Measurements from ENCODE around the gene MTMR12. TPM values are rescaled to one million over a fixed set of nuclear protein-coding genes. Genes with fewer than 3 reads are reported as not detected.

Gene MTMR12
- total and polyA plus RNA-seq, 2 of the 4 experiments (the other 2 are of a cell fraction), result 11.1 to 21.3 TPM

DNA sequence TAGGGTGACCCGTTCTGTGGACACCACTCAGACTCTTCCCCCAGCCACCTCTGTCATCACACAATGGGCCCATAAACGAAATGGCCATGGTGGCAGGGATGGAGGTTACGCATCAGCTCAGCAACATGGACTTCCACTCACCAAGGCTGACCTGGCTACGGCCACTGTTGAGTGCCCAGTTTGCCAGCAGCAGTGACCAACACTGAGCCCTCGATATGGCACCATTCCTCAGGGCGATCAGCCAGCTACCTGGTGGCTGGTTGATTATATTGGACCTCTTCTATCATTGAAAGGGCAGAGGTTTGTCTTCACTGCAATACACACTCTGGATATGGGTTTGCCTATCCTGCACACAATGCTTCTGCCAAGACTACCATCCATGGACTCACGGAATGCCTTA is 21.1 kb downstream of the MTMR12 start:
- intact Hi-C loops (cut with micrococcal nuclease) (no loop called here), in situ Hi-C loops (cut with MboI; ENCODE audit: low sequenced_read_pairs) (no loop called here), dilution Hi-C loops (cut with HindIII; ENCODE audit: low sequenced_read_pairs, unreplicated experiment) (no loop called here)
- H2AK9ac ChIP-seq (replicated peaks; ENCODE audit: low read depth, low read length, poor library complexity), result no peak overlapping the region
- peaks cover 4% of the 10 kb centered on the region; the same call in 1 of the 2 replicates for H3K4me1 ChIP-seq (ENCODE audit: control insufficient read depth, insufficient read depth, low read length)
- H3K36me3 ChIP-seq (ENCODE audit: control insufficient read depth, insufficient read depth, low read length), result peaks cover 6% of the 10 kb centered on the region; the same call in 1 of the 2 replicates
- H3K4ac ChIP-seq (ENCODE audit: low read depth, low read length), result no peak overlapping the region
- ChIA-PET POLR2A (ENCODE audit: unreplicated experiment) (no interaction called here), CTCF (no interaction called here)
- no peak overlapping the region for H3K14ac ChIP-seq (replicated peaks; ENCODE audit: low read depth, low read length)
- H3K4me2 ChIP-seq (ENCODE audit: low read depth, low read length), result no peak overlapping the region
- DNase-seq (no peak), ATAC-seq (ENCODE audit: low read depth) (no peak)
- peaks cover 12% of the 10 kb centered on the region for H3K9me1 ChIP-seq (ENCODE audit: insufficient read depth, low read length)
- no peak overlapping the region for H3K23ac ChIP-seq (ENCODE audit: low read depth, low read length)
- peaks cover 3% of the 10 kb centered on the region for H4K20me1 ChIP-seq (ENCODE audit: insufficient read depth, low read length)
- no peak overlapping the region for H2BK20ac ChIP-seq (ENCODE audit: low read depth, low read length)
- no peak overlapping the region for H2BK120ac ChIP-seq (ENCODE audit: low read depth, low read length)
- H4K5ac ChIP-seq (ENCODE audit: low read depth, low read length), result no peak overlapping the region
- H4K91ac ChIP-seq (ENCODE audit: insufficient read depth, low read depth, low read length), result no peak overlapping the region
- peaks cover 46 to 59% of the 10 kb centered on the region in 2 experiments for H3K79me1 ChIP-seq (ENCODE audit: low read depth in 1 of 2, low read length in 2 of 2)
- H2AK5ac ChIP-seq (ENCODE audit: low read depth, low read length), result no peak overlapping the region
- no peak overlapping the region for H4K8ac ChIP-seq (ENCODE audit: low read depth in 2 of 2, low read length in 2 of 2)
- no peak overlapping the region for H3K18ac ChIP-seq (ENCODE audit: low read depth, low read length)
- H3K56ac ChIP-seq (ENCODE audit: extremely low read depth, insufficient read depth, low read length), result no peak overlapping the region
- H3K9me3 ChIP-seq (ENCODE audit: control insufficient read depth, insufficient read depth, low read length), result no peaks in the 10 kb centered on the region
- no peak overlapping the region for H2BK5ac ChIP-seq (ENCODE audit: low read depth, low read length, poor library complexity, severe bottlenecking)
- no peak overlapping the region for H2AFZ ChIP-seq (replicated peaks; ENCODE audit: low read length, poor library complexity)
- no peak overlapping the region for H3K4me3 ChIP-seq (ENCODE audit: insufficient read depth, low read depth, low read length)
- no peaks in the 10 kb centered on the region for H3K27me3 ChIP-seq (ENCODE audit: control insufficient read depth, insufficient read depth, low read length)
- WGBS, 2 experiments (ENCODE audit: extremely low coverage in 2 of 2, insufficient read length in 1 of 2), result 100% methylated on average over 3 of the region's 7 CpGs; no CpG with 5 or more reads in 1 of the 2 experiments
- no peak for TF ChIP-seq SMC3 (IDR thresholded peaks at IDR 0.05; ENCODE audit: low read depth, low read length)
- no peak for TF ChIP-seq CEBPB (IDR thresholded peaks at IDR 0.05; ENCODE audit: low read depth, low read length)
- no peak for TF ChIP-seq ELK1 (IDR thresholded peaks at IDR 0.05; ENCODE audit: borderline replicate concordance, low read depth, low read length)
- TF ChIP-seq MAZ (IDR thresholded peaks at IDR 0.05; ENCODE audit: borderline replicate concordance, low read depth, low read length), result no peak
- no peak for TF ChIP-seq MXI1 (IDR thresholded peaks at IDR 0.05; ENCODE audit: borderline replicate concordance, low read depth, low read length)
- TF ChIP-seq CHD1 (IDR thresholded peaks at IDR 0.05; ENCODE audit: low read depth, low read length), result no peak
- TF ChIP-seq FOS (IDR thresholded peaks at IDR 0.05; ENCODE audit: low read depth, low read length), result no peak
- no peak for TF ChIP-seq RAD21 (IDR thresholded peaks at IDR 0.05; ENCODE audit: low read length)
- no peak for TF ChIP-seq RCOR1 (IDR thresholded peaks at IDR 0.05; ENCODE audit: insufficient replicate concordance, low read length)
- no peak for TF ChIP-seq POLR2A (IDR thresholded peaks at IDR 0.05; ENCODE audit: low read depth, low read length)
- TF ChIP-seq RFX5 (IDR thresholded peaks at IDR 0.05; ENCODE audit: low read depth, low read length), result no peak
- TF ChIP-seq CTCF (conservative IDR thresholded peaks at IDR 0.05; ENCODE audit: low read depth, low read length), result no peak
- no peak overlapping the region for H3K27ac ChIP-seq (ENCODE audit: insufficient read depth, low read length)
- no peak overlapping the region for H3K9ac ChIP-seq (ENCODE audit: low read depth, low read length)
- BruUV-seq (replicated peaks), result no TSS peak
- no peak overlapping the region for H2BK15ac ChIP-seq (ENCODE audit: low read depth, low read length)

All from IMR-90 (cell line).